Gastrocnemius medialis (tissue), 4 donors: ENCODE results near the gene WDR37. TPM values are rescaled to one million over a fixed set of nuclear protein-coding genes. Genes with fewer than 3 reads are reported as not detected.
"Not testable (repeated sequence)": the region's sequence is repeated elsewhere in the genome, so short reads cannot be mapped to it uniquely, and the experiment has no call there.

Experiments
- ATAC-seq, 2 donors: fragments of 150-250 bp; one replicate each; pipeline ENCODE4 v1.9.1; 2016
- DNase-seq, 2 donors: peaks; one replicate each; pipeline ENCODE4 v3.0.0-alpha.2; 2019
- H3K27ac ChIP-seq, 4 donors: fragments of 200-600 bp; sonication (generic); 1 replicate in 1 of 4; 2 replicates in 3 of 4; pipeline ENCODE4 v1.5.1; 2016 to 2018; ENCODE audit warnings: mild to moderate bottlenecking in 2 of 4, moderate library complexity in 1 of 4
- H3K27me3 ChIP-seq, 3 donors: fragments of 200-600 bp; sonication (generic) in 2 of 3; 1 replicate in 1 of 3; 2 replicates in 2 of 3; pipeline versions ENCODE4 v1.5.1 to v1.6.0; 2016 to 2019; ENCODE audit warnings: mild to moderate bottlenecking in 1 of 3, moderate library complexity in 1 of 3
- H3K36me3 ChIP-seq, 2 donors: fragments of 200-600 bp; sonication (generic) in 1 of 2; one replicate each; pipeline ENCODE4 v1.5.1; 2017 to 2018
- H3K4me1 ChIP-seq, 2 donors: fragments of 200-600 bp; sonication (generic) in 1 of 2; one replicate each; pipeline ENCODE4 v1.5.1; 2016 to 2017; ENCODE audit warnings: mild to moderate bottlenecking in 2 of 2
- H3K4me3 ChIP-seq, 4 donors: fragments of 200-600 bp; sonication (generic) in 3 of 4; 1 replicate in 1 of 4; 2 replicates in 3 of 4; pipeline ENCODE4 v1.5.1; 2016 to 2019; ENCODE audit warnings: mild to moderate bottlenecking in 2 of 4
- H3K9me3 ChIP-seq, 3 donors: fragments of 200-600 bp; sonication (generic) in 2 of 3; 1 replicate in 1 of 3; 2 replicates in 2 of 3; pipeline ENCODE4 v1.5.1; 2016 to 2019
- POLR2A ChIP-seq, 2 donors: fragments of 450-650 bp; IDR thresholded peaks; one replicate each; pipeline ENCODE4 v1.6.1; 2017; ENCODE audit warnings: antibody characterized with exemption in 2 of 2, mild to moderate bottlenecking in 2 of 2, moderate library complexity in 2 of 2
- in situ Hi-C, 4 donors: fragments of 200-750 bp; cut with MboI; loops; one replicate each; pipeline versions ENCODE4 v1.15.0 to v1.8.0; 2017; ENCODE audit warnings: low sequenced_read_pairs in 4 of 4
- intact Hi-C: fragments of 100-400 bp; cut with DNase I; formaldehyde crosslinking; loops from one replicate; pipeline ENCODE4 v1.15.1; 2023; ENCODE audit warnings: low total_unique reads
- total RNA-seq, 4 donors: library from RNA; depleted of rRNA; stranded (reverse); fragments of >200 nt; gene quantifications; one replicate each; pipeline versions ENCODE4 v1.1.0 to v1.2.3, GENCODE V29; 2016
- TF ChIP-seq, protein P1 (sequence below), 5 experiments: fragments of 450-650 bp in 3 of 5; fragments of 200-600 bp in 2 of 5; sonication (generic) in 2 of 5; IDR thresholded peaks in 4 of 5; conservative IDR thresholded peaks in 1 of 5; 1 replicate in 4 of 5; 2 replicates in 1 of 5; pipeline ENCODE4 v1.5.1; 2016 to 2019; ENCODE audit warnings: antibody characterized with exemption in 5 of 5, mild to moderate bottlenecking in 3 of 5, moderate library complexity in 3 of 5

The WDR37 gene
- total RNA-seq, 4 donors from 2014 or later, result 18.4 to 26.2 (median 23.2) TPM

DNA sequence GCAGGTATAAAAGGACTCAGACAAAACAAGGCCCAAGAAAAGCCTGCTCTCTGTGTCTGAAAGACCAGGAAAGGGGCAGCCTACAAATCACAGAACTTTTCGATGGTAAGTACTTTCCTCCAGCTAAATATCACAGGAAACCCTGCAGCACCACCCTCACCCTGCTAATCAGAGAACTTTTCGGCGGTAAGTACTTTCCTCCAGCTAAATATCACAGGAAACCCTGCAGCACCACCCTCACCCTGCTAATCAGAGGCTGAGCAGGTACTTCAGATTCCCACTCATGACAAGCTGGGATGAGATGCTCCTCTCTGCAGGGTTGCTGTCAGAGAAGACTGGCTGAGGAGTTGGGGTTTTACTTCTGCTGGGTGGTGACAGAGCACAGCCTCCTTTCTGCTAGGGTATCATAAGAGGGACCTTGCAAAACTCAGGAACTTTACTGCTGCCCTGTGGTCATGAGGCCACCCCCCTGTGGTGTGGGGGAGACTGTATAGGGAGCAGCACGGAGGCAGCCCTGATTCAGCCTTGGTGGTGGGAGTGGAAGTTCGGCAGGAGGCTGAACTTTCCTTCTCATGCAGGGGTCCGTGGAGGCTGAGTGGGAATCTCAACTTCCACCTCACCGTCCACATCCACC is 7.2 kb downstream of the WDR37 start:
- Histone ChIP-seq H3K27me3 (no peaks in the 10 kb centered on the region), H3K27ac (no peak overlapping the region), H3K9me3 (no peaks in the 10 kb centered on the region), H3K36me3 (no peaks in the 10 kb centered on the region), H3K4me3 (no peak overlapping the region), H3K4me1 (peaks cover 25 to 37% of the 10 kb centered on the region in 2 donors)
- ATAC-seq (no peak), DNase-seq (no peak)
- no peak for TF ChIP-seq POLR2A (IDR thresholded peaks at IDR 0.05)
- TF ChIP-seq, protein P1, sequence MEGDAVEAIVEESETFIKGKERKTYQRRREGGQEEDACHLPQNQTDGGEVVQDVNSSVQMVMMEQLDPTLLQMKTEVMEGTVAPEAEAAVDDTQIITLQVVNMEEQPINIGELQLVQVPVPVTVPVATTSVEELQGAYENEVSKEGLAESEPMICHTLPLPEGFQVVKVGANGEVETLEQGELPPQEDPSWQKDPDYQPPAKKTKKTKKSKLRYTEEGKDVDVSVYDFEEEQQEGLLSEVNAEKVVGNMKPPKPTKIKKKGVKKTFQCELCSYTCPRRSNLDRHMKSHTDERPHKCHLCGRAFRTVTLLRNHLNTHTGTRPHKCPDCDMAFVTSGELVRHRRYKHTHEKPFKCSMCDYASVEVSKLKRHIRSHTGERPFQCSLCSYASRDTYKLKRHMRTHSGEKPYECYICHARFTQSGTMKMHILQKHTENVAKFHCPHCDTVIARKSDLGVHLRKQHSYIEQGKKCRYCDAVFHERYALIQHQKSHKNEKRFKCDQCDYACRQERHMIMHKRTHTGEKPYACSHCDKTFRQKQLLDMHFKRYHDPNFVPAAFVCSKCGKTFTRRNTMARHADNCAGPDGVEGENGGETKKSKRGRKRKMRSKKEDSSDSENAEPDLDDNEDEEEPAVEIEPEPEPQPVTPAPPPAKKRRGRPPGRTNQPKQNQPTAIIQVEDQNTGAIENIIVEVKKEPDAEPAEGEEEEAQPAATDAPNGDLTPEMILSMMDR (IDR thresholded peaks at IDR 0.05 in 4 of 5, conservative IDR thresholded peaks at IDR 0.05 in 1 of 5), result no peak
- intact Hi-C loops, result no loop called here
- in situ Hi-C loops, result loop anchor here in 1 of 4 donors (5.0 kb wide), 1 partner anchor 81 kb away; no protein-coding TSS in a partner anchor

DNA sequence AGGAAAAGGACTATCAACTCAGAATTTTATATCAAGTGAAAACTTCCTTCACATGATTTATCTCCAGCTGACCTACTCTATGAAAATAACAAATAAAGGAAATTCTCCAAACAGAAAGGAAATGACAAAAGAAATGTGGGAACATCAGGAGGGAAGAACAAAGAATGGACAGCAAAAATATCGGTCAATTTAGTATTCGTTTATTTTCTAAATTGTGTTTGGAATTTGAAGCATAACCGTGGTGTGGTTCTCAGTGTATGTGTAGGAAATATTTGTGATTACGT is 8.7 kb downstream of the WDR37 start:
- ATAC-seq, result no peak
- in situ Hi-C loops, result loop anchor here in 1 of 4 donors (5.0 kb wide), 1 partner anchor 83 kb away; no protein-coding TSS in a partner anchor
- no peak for DNase-seq
- Histone ChIP-seq H3K27ac (peak overlapping the region in 1 of 4 donors; percentile 33), H3K36me3 (no peaks in the 10 kb centered on the region), H3K9me3 (no peaks in the 10 kb centered on the region), H3K27me3 (no peaks in the 10 kb centered on the region), H3K4me1 (peaks cover 14 to 24% of the 10 kb centered on the region in 2 donors), H3K4me3 (no peak overlapping the region)
- intact Hi-C loops, result no loop called here
- TF ChIP-seq POLR2A (IDR thresholded peaks at IDR 0.05), result no peak
- TF ChIP-seq, protein P1 (IDR thresholded peaks at IDR 0.05 in 4 of 5, conservative IDR thresholded peaks at IDR 0.05 in 1 of 5), result no peak

DNA sequence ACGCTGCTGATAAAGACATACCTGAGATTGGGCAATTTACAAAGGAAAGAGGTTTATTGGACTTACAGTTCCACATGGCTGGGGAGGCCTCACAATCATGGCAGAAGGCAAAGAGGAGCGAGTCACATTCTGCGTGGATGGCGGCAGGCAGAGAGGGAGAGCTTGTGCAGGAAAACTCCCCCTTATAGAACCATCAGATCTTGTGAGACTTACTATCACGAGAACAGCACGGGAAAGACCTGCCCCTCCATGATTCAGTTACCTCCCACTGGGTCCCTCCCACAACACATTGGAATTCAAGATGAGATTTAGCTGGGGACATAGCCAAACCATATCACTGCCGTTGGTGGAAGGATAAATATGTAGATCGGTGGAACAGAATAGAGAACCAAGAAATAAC is 10.5 kb downstream of the WDR37 start:
- peaks cover 5 to 13% of the 10 kb centered on the region in 2 donors for H3K4me1 ChIP-seq
- intact Hi-C loops, in situ Hi-C loops: not testable (repeated sequence)

DNA sequence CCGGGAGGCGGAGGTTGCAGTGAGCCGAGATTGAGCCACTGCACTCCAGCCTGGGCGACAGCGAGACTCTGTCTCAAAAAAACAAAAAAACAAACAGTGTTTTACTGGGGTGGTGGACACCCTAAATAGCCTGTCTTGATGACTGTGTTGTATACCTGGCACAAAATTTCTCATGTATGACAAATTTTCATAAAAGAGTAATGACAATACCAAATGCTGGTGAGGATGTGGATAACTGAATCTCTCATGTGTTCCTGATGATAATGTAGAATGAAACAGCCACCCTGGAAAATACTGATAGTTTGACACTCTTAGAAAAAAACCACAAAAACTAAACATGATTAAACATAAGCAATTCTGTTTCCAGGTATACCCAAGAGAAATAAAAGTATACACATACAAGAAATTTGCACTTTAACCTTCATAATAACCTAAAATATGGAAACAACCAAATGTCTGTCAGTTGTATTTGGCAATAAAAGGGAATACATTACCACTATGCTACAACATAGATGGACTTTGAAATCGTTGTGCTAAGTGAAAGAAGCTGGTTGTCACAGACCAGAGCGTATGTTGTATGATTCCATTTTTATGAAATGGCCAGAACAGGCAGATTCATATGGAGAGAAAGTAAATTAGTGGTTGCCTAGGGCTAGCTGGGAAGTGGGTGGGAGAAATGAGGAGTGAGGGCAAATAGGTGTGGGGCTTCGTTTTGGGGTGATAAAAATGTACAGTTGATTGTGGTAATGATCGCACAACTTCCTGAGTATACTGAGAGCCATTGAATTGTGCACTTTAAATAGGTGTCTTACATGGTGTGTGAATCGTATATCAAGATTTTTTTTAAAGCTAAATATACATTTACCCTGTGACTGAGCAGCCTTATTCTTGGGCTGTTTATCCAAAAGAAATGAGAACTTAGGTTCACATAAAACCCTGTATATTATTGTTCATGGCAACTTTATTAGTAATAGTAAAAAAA is 12.5 kb downstream of the WDR37 start:
- no peaks in the 10 kb centered on the region for H3K27me3 ChIP-seq
- TF ChIP-seq POLR2A (IDR thresholded peaks at IDR 0.05), result no peak
- TF ChIP-seq, protein P1 (IDR thresholded peaks at IDR 0.05 in 4 of 5, conservative IDR thresholded peaks at IDR 0.05 in 1 of 5), result no peak
- intact Hi-C loops (no loop called here), in situ Hi-C loops (no loop called here)
- no peak overlapping the region for H3K27ac ChIP-seq
- H3K4me3 ChIP-seq, result no peak overlapping the region
- H3K36me3 ChIP-seq, result peaks cover 0 to 18% of the 10 kb centered on the region in 2 donors
- DNase-seq, result no peak
- no peak for ATAC-seq
- H3K9me3 ChIP-seq, result no peaks in the 10 kb centered on the region
- peaks cover 5% of the 10 kb centered on the region in 2 donors for H3K4me1 ChIP-seq

More for the DNA sequence above, 10.5 kb downstream of the WDR37 start:
- H3K4me3 ChIP-seq, ATAC-seq, H3K36me3 ChIP-seq, H3K9me3 ChIP-seq, H3K27me3 ChIP-seq, DNase-seq, H3K27ac ChIP-seq: not testable (repeated sequence)

DNA sequence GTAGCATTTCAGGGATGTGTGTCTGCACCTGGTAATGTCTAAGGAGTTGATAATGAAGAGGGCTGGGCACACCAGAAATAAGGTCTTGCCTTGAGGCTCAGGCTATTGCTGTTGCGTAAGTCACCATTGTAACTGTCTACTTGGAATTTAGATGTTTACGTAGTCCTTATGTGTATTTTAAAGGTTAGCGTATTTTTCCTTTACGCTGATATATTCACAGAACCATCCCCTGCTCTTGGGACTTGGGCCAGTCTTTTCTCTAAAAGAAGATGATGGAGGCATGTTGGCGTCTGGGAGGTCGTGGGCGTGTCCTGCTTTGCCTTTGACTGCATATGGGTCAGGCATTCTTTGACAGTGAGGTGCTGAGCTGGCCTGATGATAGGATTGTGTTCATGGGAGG is 14.7 kb downstream of the WDR37 start:
- no peak for TF ChIP-seq POLR2A (IDR thresholded peaks at IDR 0.05)
- TF ChIP-seq, protein P1 (IDR thresholded peaks at IDR 0.05 in 4 of 5, conservative IDR thresholded peaks at IDR 0.05 in 1 of 5), result no peak
- in situ Hi-C loops (no loop called here), intact Hi-C loops (no loop called here)
- Histone ChIP-seq H3K27me3 (no peaks in the 10 kb centered on the region), H3K36me3 (peaks cover 0 to 29% of the 10 kb centered on the region in 2 donors), H3K4me1 (peaks cover 5% of the 10 kb centered on the region in 2 donors), H3K4me3 (no peak overlapping the region), H3K9me3 (no peaks in the 10 kb centered on the region), H3K27ac (peak overlapping the region in 1 of 4 donors; percentile 28)
- no peak for DNase-seq
- no peak for ATAC-seq
